CD14-positive monocyte (primary cell): ENCODE results near the gene ALDH1B1. TPM values are rescaled to one million over a fixed set of nuclear protein-coding genes. Genes with fewer than 3 reads are reported as not detected.

Experiments used
- DNase-seq, 3 donors: peaks; one replicate each; pipeline ENCODE4 v3.0.0-alpha.2; 2011 to 2022
- H2AFZ ChIP-seq: 2 replicates; pipeline ENCODE4 v1.6.0; 2012; ENCODE audit warnings: mild to moderate bottlenecking, low read depth, low read length, inconsistent platforms; ENCODE audit not compliant: insufficient read depth, poor library complexity, severe bottlenecking
- H3K27ac ChIP-seq, 2 donors: 1 replicate in 1 of 2; 2 replicates in 1 of 2; pipeline ENCODE4 v1.5.1; 2012 to 2013; ENCODE audit warnings: low read length in 2 of 2, control low read depth in 1 of 2, inconsistent platforms in 1 of 2, low read depth in 1 of 2, mild to moderate bottlenecking in 1 of 2
- H3K27me3 ChIP-seq, 2 donors: one replicate each; pipeline versions ENCODE4 v1.6.0 to v1.6.1; 2011 to 2013; ENCODE audit warnings: low read length in 2 of 2; ENCODE audit not compliant: control insufficient read depth in 2 of 2, insufficient read depth in 2 of 2
- H3K36me3 ChIP-seq, 2 donors: replicated peaks in 1 of 2; 1 replicate in 1 of 2; 2 replicates in 1 of 2; pipeline versions ENCODE4 v1.5.1 to v1.6.1; 2012 to 2013; ENCODE audit warnings: low read length in 2 of 2, control low read depth in 1 of 2, inconsistent platforms in 1 of 2, mild to moderate bottlenecking in 1 of 2; ENCODE audit not compliant: insufficient read depth in 2 of 2, control insufficient read depth in 1 of 2
- H3K4me1 ChIP-seq, 2 donors: 1 replicate in 1 of 2; 2 replicates in 1 of 2; pipeline versions ENCODE4 v1.5.1 to v1.6.1; 2012 to 2013; ENCODE audit warnings: low read length in 2 of 2, control low read depth in 1 of 2, inconsistent platforms in 1 of 2, mild to moderate bottlenecking in 1 of 2, moderate library complexity in 1 of 2; ENCODE audit not compliant: insufficient read depth in 2 of 2, control insufficient read depth in 1 of 2
- H3K4me2 ChIP-seq: replicated peaks from 2 replicates; pipeline ENCODE3; 2012; ENCODE audit warnings: low read length, moderate library complexity, mild to moderate bottlenecking; ENCODE audit not compliant: poor library complexity, severe bottlenecking; ENCODE audit errors: extremely low read depth
- H3K4me3 ChIP-seq, 3 experiments: fragments of 200-600 bp in 1 of 3; sonication (generic) in 1 of 3; replicated peaks in 1 of 3; 1 replicate in 2 of 3; 2 replicates in 1 of 3; pipeline ENCODE4 v1.5.1; 2011 to 2013; ENCODE audit warnings: low read length in 3 of 3, mild to moderate bottlenecking in 3 of 3, control low read depth in 2 of 3, low read depth in 2 of 3, inconsistent platforms in 1 of 3, moderate library complexity in 1 of 3
- H3K79me2 ChIP-seq: 2 replicates; pipeline ENCODE4 v1.6.0; 2012; ENCODE audit warnings: mild to moderate bottlenecking, control low read depth, inconsistent platforms, low read length, moderate library complexity; ENCODE audit not compliant: insufficient read depth
- H3K9ac ChIP-seq: 2 replicates; pipeline ENCODE4 v1.6.0; 2017; ENCODE audit warnings: low read length, mild to moderate bottlenecking; ENCODE audit not compliant: insufficient read depth, poor library complexity, severe bottlenecking
- H3K9me3 ChIP-seq, 2 donors: replicated peaks in 1 of 2; 1 replicate in 1 of 2; 2 replicates in 1 of 2; pipeline versions ENCODE4 v1.5.1 to v1.6.1; 2012 to 2013; ENCODE audit warnings: low read length in 2 of 2, control low read depth in 1 of 2; ENCODE audit not compliant: control insufficient read depth in 1 of 2, insufficient read depth in 1 of 2
- H4K20me1 ChIP-seq: 2 replicates; pipeline ENCODE4 v1.6.0; 2012; ENCODE audit warnings: mild to moderate bottlenecking, low read length, control low read depth, moderate library complexity; ENCODE audit not compliant: insufficient read depth
- H3K27ac Mint-ChIP-seq, 7 donors: one replicate each; pipeline ENCODE4 v1.8.0; 2020; ENCODE audit warnings: mild to moderate bottlenecking in 7 of 7, mixed read lengths in 7 of 7, moderate library complexity in 6 of 7, inconsistent platforms in 2 of 7
- H3K27me3 Mint-ChIP-seq, 3 donors: one replicate each; pipeline ENCODE4 v1.8.0; 2021 to 2022; ENCODE audit warnings: low read depth in 3 of 3, mild to moderate bottlenecking in 3 of 3, mixed read lengths in 3 of 3, moderate library complexity in 3 of 3, inconsistent platforms in 1 of 3
- H3K36me3 Mint-ChIP-seq, 2 donors: one replicate each; pipeline ENCODE4 v1.8.0; 2020; ENCODE audit warnings: mixed read lengths in 2 of 2, inconsistent platforms in 1 of 2, mild to moderate bottlenecking in 1 of 2
- H3K4me1 Mint-ChIP-seq: one replicate; pipeline ENCODE4 v1.8.0; 2020; ENCODE audit warnings: mild to moderate bottlenecking, mixed read lengths
- H3K4me3 Mint-ChIP-seq, 2 donors: one replicate each; pipeline ENCODE4 v1.8.0; 2020; ENCODE audit warnings: mild to moderate bottlenecking in 2 of 2, mixed read lengths in 2 of 2, moderate library complexity in 1 of 2
- H3K9me3 Mint-ChIP-seq, 7 donors: one replicate each; pipeline ENCODE4 v1.8.0; 2020 to 2022; ENCODE audit warnings: mixed read lengths in 7 of 7, mild to moderate bottlenecking in 6 of 7, moderate library complexity in 6 of 7, inconsistent platforms in 2 of 7
- CTCF ChIP-seq: fragments of 200-600 bp; IDR thresholded peaks from one replicate; pipeline ENCODE4 v1.8.0; 2022; ENCODE audit warnings: antibody characterized with exemption, mild to moderate bottlenecking
- WGBS: methylation state at CpG from one replicate; pipeline ENCODE4 v1.1.5; 2013; ENCODE audit warnings: missing lambda C conversion rate; ENCODE audit not compliant: insufficient coverage; 5-methylcytosine and 5-hydroxymethylcytosine counted together
- intact Hi-C, 2 donors: fragments of 100-400 bp; cut with micrococcal nuclease; formaldehyde crosslinking; loops; one replicate each; pipeline versions ENCODE4 v1.15.0 to v1.15.1; 2023
- polyA plus RNA-seq, 3 donors: library from polyadenylated mRNA; depleted of rRNA in 1 of 3; unstranded in 2 of 3; stranded (reverse) in 1 of 3; fragments of 300-500 nt in 2 of 3; fragments of >200 nt in 1 of 3; fragmentation: Illumina TruSeq in 2 of 3; gene quantifications; 1 replicate in 2 of 3; 2 replicates in 1 of 3; pipeline ENCODE4 v1.2.3, GENCODE V29; 2012 to 2021

The ALDH1B1 gene
- polyA plus RNA-seq, 3 donors, result 1.00 to 4.5 (median 3.8) TPM

DNA sequence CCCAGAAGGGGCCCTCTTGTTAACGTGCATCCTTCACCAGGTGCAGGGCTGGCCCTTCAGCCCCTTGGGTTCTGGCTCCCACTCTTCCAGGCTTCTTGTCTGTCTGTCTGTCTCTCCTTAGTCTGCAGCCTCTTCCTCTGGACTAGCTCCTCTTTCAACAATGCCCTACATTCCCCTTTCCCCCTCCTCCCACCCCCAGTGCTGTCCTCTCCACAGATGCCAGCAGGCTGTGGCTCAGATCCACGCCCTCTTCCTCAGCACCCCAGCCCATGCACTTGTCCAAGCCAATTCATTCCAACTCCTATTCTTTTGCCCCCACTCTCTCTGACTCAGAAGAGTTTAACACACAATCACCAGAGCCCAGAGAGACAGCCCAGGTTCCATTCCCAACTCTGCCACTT, 45.2 kb upstream of the ALDH1B1 start:
- Histone ChIP-seq H3K4me1 (no peaks in the 10 kb centered on the region), H3K27ac (no peak overlapping the region), H2AFZ (no peak overlapping the region), H3K4me2 (no peak overlapping the region), H3K79me2 (no peaks in the 10 kb centered on the region), H3K36me3 (no peaks in the 10 kb centered on the region), H3K9ac (no peak overlapping the region), H3K27me3 (no peaks in the 10 kb centered on the region), H3K4me3 (no peak overlapping the region), H3K9me3 (no peaks in the 10 kb centered on the region), H4K20me1 (no peaks in the 10 kb centered on the region)
- Mint-ChIP-seq H3K4me3 (no peak overlapping the region), H3K9me3 (peaks cover 0 to 5% (median 4%) of the 10 kb centered on the region in 7 donors), H3K4me1 (no peaks in the 10 kb centered on the region), H3K27ac (no peak overlapping the region), H3K27me3 (peaks cover 2 to 10% (median 3%) of the 10 kb centered on the region in 3 donors), H3K36me3 (no peaks in the 10 kb centered on the region)
- no peak for DNase-seq
- WGBS, result 92% methylated on average over 2 of the region's 2 CpGs
- no peak for TF ChIP-seq CTCF
- intact Hi-C loops, result no loop called here

- Mint-ChIP-seq H3K27me3 (peaks cover 2 to 10% (median 5%) of the 10 kb centered on the region in 3 donors), H3K27ac (no peak overlapping the region), H3K36me3 (no peaks in the 10 kb centered on the region), H3K9me3 (peaks cover 0 to 5% (median 4%) of the 10 kb centered on the region in 7 donors), H3K4me1 (no peaks in the 10 kb centered on the region), H3K4me3 (no peak overlapping the region)
- no peaks in the 10 kb centered on the region for H3K4me1 ChIP-seq
- H4K20me1 ChIP-seq, result no peaks in the 10 kb centered on the region
- WGBS, result 84% methylated on average over 2 of the region's 3 CpGs
- H3K9me3 ChIP-seq, result no peaks in the 10 kb centered on the region
- no peaks in the 10 kb centered on the region for H3K79me2 ChIP-seq
- TF ChIP-seq CTCF, result no peak
- no peak overlapping the region for H2AFZ ChIP-seq
- no peaks in the 10 kb centered on the region for H3K27me3 ChIP-seq
- H3K36me3 ChIP-seq, result no peaks in the 10 kb centered on the region
- no peak overlapping the region for H3K4me2 ChIP-seq
- intact Hi-C loops, result no loop called here
- DNase-seq, result no peak
- no peak overlapping the region for H3K9ac ChIP-seq
- H3K4me3 ChIP-seq, result no peak overlapping the region
- no peak overlapping the region for H3K27ac ChIP-seq
Measured at GRCh38 chr9:38347946-38348345, 44.6 kb upstream of the ALDH1B1 start.
